SU-DHL-6 (cell line): ENCODE results near the gene EPHB4.

Experiments
- H2AFZ ChIP-seq: fragments of 200-600 bp; sonication (generic); 2 replicates; pipeline ENCODE4 v1.6.1; 2014; ENCODE audit warnings: low read depth, mild to moderate bottlenecking, moderate library complexity, mixed read lengths, antibody characterized with exemption, low read length; ENCODE audit not compliant: severe bottlenecking
- H3F3A ChIP-seq: fragments of 200-600 bp; shearing (Covaris generic); 2 replicates; pipeline ENCODE4 v1.6.0; 2016; ENCODE audit warnings: antibody characterized with exemption, mild to moderate bottlenecking; ENCODE audit not compliant: insufficient read depth
- H3K27ac ChIP-seq: fragments of 200-600 bp; sonication (generic); 2 replicates; pipeline ENCODE4 v1.5.1; 2016; ENCODE audit warnings: low read depth, mild to moderate bottlenecking, low read length, moderate library complexity, mixed read lengths
- H3K27me3 ChIP-seq: fragments of 200-600 bp; sonication (generic), shearing (Covaris generic); 2 replicates; pipeline ENCODE4 v1.6.0; 2014; ENCODE audit warnings: mild to moderate bottlenecking, low read length
- H3K36me3 ChIP-seq: fragments of 200-600 bp; sonication (generic); 2 replicates; pipeline ENCODE4 v1.6.1; 2014; ENCODE audit warnings: mild to moderate bottlenecking, low read length, mixed read lengths
- H3K4me2 ChIP-seq: fragments of 300-600, 200-600 bp; shearing (Covaris generic), sonication (generic); 2 replicates; pipeline ENCODE4 v1.6.0; 2014; ENCODE audit warnings: low read length, low read depth, mild to moderate bottlenecking; ENCODE audit not compliant: poor library complexity, severe bottlenecking
- H3K4me3 ChIP-seq: fragments of 200-600 bp; sonication (generic); 2 replicates; pipeline ENCODE4 v1.5.1; 2014; ENCODE audit warnings: antibody characterized with exemption, low read length, mild to moderate bottlenecking, mixed read lengths; ENCODE audit not compliant: insufficient read depth, poor library complexity, severe bottlenecking
- H3K79me2 ChIP-seq: fragments of 200-600 bp; sonication (generic); 2 replicates; pipeline ENCODE4 v1.6.1; 2014; ENCODE audit warnings: mild to moderate bottlenecking, low read length, moderate library complexity; ENCODE audit not compliant: insufficient read depth
- H3K9ac ChIP-seq: fragments of 200-600 bp; sonication (generic); 2 replicates; pipeline ENCODE4 v1.7.0; 2014; ENCODE audit warnings: mild to moderate bottlenecking, low read length
- H3K9me2 ChIP-seq: fragments of 200-600 bp; sonication (generic); replicated peaks from 2 replicates; pipeline ENCODE4 v1.6.1; 2014; ENCODE audit warnings: low read length; ENCODE audit not compliant: insufficient read depth
- H3K9me3 ChIP-seq: fragments of 200-600 bp; sonication (generic); 2 replicates; pipeline ENCODE4 v1.6.1; 2014; ENCODE audit warnings: low read length, mixed read lengths; ENCODE audit not compliant: insufficient read depth
- H4K20me1 ChIP-seq: fragments of 200-600 bp; sonication (generic); 2 replicates; pipeline ENCODE4 v1.6.1; 2014; ENCODE audit warnings: low read depth, mild to moderate bottlenecking, antibody characterized with exemption, low read length, moderate library complexity, mixed read lengths
- CTCF ChIP-seq: fragments of 200-600 bp; sonication (generic); IDR thresholded peaks from one replicate; pipeline ENCODE4 v1.5.1; 2017; ENCODE audit warnings: antibody characterized with exemption, mild to moderate bottlenecking, low read length, moderate library complexity; ENCODE audit not compliant: insufficient read depth, poor library complexity, severe bottlenecking
- EZH2phosphoT487 ChIP-seq: fragments of 200-600 bp; sonication (generic), shearing (Covaris generic); conservative IDR thresholded peaks from 2 replicates; pipeline ENCODE4 v1.6.1; 2018; ENCODE audit warnings: mild to moderate bottlenecking, antibody characterized with exemption, low read length, moderate library complexity, mixed read lengths

The EPHB4 gene

GRCh38 chr7:100786323-100786722 lies 41.0 kb downstream of the EPHB4 start:
- no peaks in the 10 kb centered on the region for H3K79me2 ChIP-seq
- no peaks in the 10 kb centered on the region for H3K9me3 ChIP-seq
- H3K4me2 ChIP-seq = no peak overlapping the region
- H3K27me3 ChIP-seq = no peaks in the 10 kb centered on the region
- no peaks in the 10 kb centered on the region for H4K20me1 ChIP-seq
- no peaks in the 10 kb centered on the region for H3F3A ChIP-seq
- TF ChIP-seq CTCF (no peak), EZH2phosphoT487 (no peak)
- H3K9ac ChIP-seq = no peak overlapping the region
- no peaks in the 10 kb centered on the region for H3K36me3 ChIP-seq
- no peak overlapping the region for H3K27ac ChIP-seq
- H3K4me3 ChIP-seq = no peak overlapping the region
- no peaks in the 10 kb centered on the region for H3K9me2 ChIP-seq
- H2AFZ ChIP-seq = no peak overlapping the region

GRCh38 chr7:100785878-100786277 lies 41.4 kb downstream of the EPHB4 start:
- Histone ChIP-seq H3K36me3 (no peaks in the 10 kb centered on the region), H3F3A (no peaks in the 10 kb centered on the region), H2AFZ (no peak overlapping the region), H3K27me3 (no peaks in the 10 kb centered on the region), H3K9ac (no peak overlapping the region), H3K27ac (no peak overlapping the region), H4K20me1 (no peaks in the 10 kb centered on the region), H3K79me2 (no peaks in the 10 kb centered on the region), H3K4me2 (no peak overlapping the region), H3K9me2 (no peaks in the 10 kb centered on the region), H3K4me3 (no peak overlapping the region), H3K9me3 (no peaks in the 10 kb centered on the region)
- TF ChIP-seq EZH2phosphoT487 (no peak), CTCF (no peak)

GRCh38 chr7:100783804-100784203 lies 43.5 kb downstream of the EPHB4 start:
- Histone ChIP-seq H3K4me3 (no peak overlapping the region), H3F3A (no peaks in the 10 kb centered on the region), H3K9me2 (no peaks in the 10 kb centered on the region), H3K36me3 (no peaks in the 10 kb centered on the region), H3K9me3 (no peaks in the 10 kb centered on the region), H4K20me1 (no peaks in the 10 kb centered on the region), H3K79me2 (no peaks in the 10 kb centered on the region), H3K9ac (no peak overlapping the region), H3K27ac (no peak overlapping the region), H3K4me2 (no peak overlapping the region), H2AFZ (no peak overlapping the region), H3K27me3 (no peaks in the 10 kb centered on the region)
- TF ChIP-seq EZH2phosphoT487 (no peak), CTCF (no peak)
